ENCODE measurements around the gene UHRF2.
A peak's percentile ranks its signal among the peaks of the same experiment; 100 is the strongest.

The UHRF2 gene

DNA sequence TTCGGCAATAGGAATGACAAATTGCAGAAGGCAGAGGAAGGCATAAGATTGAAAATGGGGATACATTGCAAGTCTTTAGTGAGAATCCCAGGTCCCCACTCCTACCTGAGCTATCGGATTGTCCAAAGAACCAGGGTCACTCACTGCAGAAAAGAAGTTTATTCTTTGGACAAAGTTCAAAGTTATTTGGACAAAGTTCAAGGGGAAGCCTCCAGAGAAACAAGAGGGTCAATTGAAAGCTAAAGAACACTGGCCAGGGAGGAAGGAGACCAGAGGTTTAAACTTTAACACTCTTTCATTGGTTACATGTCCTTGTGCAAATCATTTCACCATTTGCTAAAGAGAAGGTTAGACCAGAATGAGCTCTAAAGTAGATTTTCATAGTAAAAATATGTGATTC is 5.2 kb upstream of the UHRF2 start:
- no peak overlapping the region for H3K4me3 ChIP-seq
- H3K27ac ChIP-seq = no peak overlapping the region

DNA sequence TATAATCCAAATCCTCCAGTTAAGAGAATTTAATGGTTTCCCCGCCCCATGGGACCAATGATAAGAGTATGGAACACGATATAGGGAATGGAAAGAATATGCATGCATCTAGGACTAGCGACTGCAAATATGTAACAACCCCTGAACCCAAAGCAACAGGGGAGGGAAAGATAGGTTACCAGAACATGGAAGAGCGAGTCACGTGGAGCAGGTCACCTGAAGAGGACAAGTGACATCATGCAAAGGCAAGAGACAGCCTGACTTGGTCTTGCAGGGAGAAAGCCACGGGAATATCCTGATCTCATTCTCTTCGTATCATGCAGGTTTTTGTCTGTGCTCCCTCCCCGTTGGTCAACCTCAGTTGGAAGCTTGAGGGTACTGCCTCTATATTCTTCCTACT is 4.7 kb upstream of the UHRF2 start:
- no peaks in the 10 kb centered on the region for H3K36me3 ChIP-seq
- no peak overlapping the region for H3K27ac ChIP-seq
- no peaks in the 10 kb centered on the region for H4K20me1 ChIP-seq
- no peak overlapping the region for H3K4me3 ChIP-seq
- H3K4me1 ChIP-seq = peaks cover 27% of the 10 kb centered on the region
- H3K4me2 ChIP-seq = no peak overlapping the region
- H3K9me3 ChIP-seq = no peaks in the 10 kb centered on the region
- TF ChIP-seq Cebpa-rat (IDR thresholded peaks at IDR 0.05) = no peak
- no peaks in the 10 kb centered on the region for H3K27me3 ChIP-seq
- H3K9ac ChIP-seq = no peak overlapping the region

More for the DNA sequence above, 5.2 kb upstream of the UHRF2 start:
- no peak overlapping the region for H3K4me2 ChIP-seq
- H3K9me3 ChIP-seq = no peaks in the 10 kb centered on the region
- peaks cover 27% of the 10 kb centered on the region for H3K4me1 ChIP-seq
- H3K27me3 ChIP-seq = no peaks in the 10 kb centered on the region
- no peak for TF ChIP-seq Cebpa-rat (IDR thresholded peaks at IDR 0.05)
- no peaks in the 10 kb centered on the region for H3K36me3 ChIP-seq
- H3K9ac ChIP-seq = no peak overlapping the region
- no peaks in the 10 kb centered on the region for H4K20me1 ChIP-seq

- peak overlapping the region; percentile 92 for H3K4me2 ChIP-seq
- no peaks in the 10 kb centered on the region for H3K9me3 ChIP-seq
- no peak overlapping the region for H3K9ac ChIP-seq
- H3K27me3 ChIP-seq = no peaks in the 10 kb centered on the region
- H3K4me3 ChIP-seq = no peak overlapping the region
- no peaks in the 10 kb centered on the region for H3K36me3 ChIP-seq
- peaks cover 27% of the 10 kb centered on the region for H3K4me1 ChIP-seq
- TF ChIP-seq Cebpa-rat (IDR thresholded peaks at IDR 0.05) = no peak
- H3K27ac ChIP-seq = 0 out of 2 replicates have a peak overlapping the region, but pooled peaks have one; percentile 10
- H4K20me1 ChIP-seq = peaks cover 15% of the 10 kb centered on the region
Observed at GRCh38 chr9:6409811-6410210, 3.2 kb upstream of the UHRF2 start.

- Histone ChIP-seq H3K27me3 (no peaks in the 10 kb centered on the region), H3K4me2 (peak overlapping the region; percentile 92), H3K27ac (peak overlapping the region; percentile 10; the same call in 1 of the 2 replicates)
Observed at GRCh38 chr9:6410633-6411032, 2.4 kb upstream of the UHRF2 start.

GRCh38 chr9:6413365-6414246 is 607 bp downstream of the UHRF2 start:
- H3K9me3 ChIP-seq = no peaks in the 10 kb centered on the region
- peak overlapping the region; percentile 95 for H3K4me2 ChIP-seq
- H3K27me3 ChIP-seq = no peaks in the 10 kb centered on the region
- peaks cover 53% of the 10 kb centered on the region for H4K20me1 ChIP-seq
- peak overlapping the region; percentile 100 for H3K27ac ChIP-seq
- peaks cover 25% of the 10 kb centered on the region for H3K36me3 ChIP-seq
- peaks cover 63% of the 10 kb centered on the region for H3K4me1 ChIP-seq
- H3K4me3 ChIP-seq = peak overlapping the region; percentile 100
- peak overlapping the region; percentile 100 for H3K9ac ChIP-seq
- TF ChIP-seq Cebpa-rat (IDR thresholded peaks at IDR 0.05) = no peak

More at GRCh38 chr9:6410633-6411032, 2.4 kb upstream of the UHRF2 start:
- H3K4me3 ChIP-seq = no peak overlapping the region
- H3K9me3 ChIP-seq = no peaks in the 10 kb centered on the region
- peaks cover 5% of the 10 kb centered on the region; the same call in 1 of the 2 replicates for H3K36me3 ChIP-seq
- no peak for TF ChIP-seq Cebpa-rat (IDR thresholded peaks at IDR 0.05)
- H4K20me1 ChIP-seq = peaks cover 23% of the 10 kb centered on the region
- H3K4me1 ChIP-seq = peaks cover 33% of the 10 kb centered on the region
- no peak overlapping the region for H3K9ac ChIP-seq

DNA sequence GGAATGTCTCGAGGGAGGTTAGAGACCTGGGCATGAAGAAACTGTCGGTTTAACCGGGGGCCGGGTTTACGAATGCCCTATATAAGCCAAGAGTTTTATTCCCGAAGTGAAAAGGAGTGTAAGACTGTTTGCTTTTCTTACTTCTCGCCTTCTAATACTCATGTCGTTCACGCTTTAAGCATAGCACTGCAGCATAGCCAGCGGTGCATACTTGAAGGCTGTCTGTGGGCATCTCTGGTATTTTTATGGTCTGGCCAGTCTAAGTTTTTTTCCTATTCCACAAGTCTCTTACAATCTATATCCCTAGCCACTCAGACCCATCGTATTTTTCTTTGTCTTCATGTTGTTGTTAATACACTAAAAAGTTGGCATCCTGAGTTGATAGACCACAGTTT is 1.2 kb downstream of the UHRF2 start:
- peaks cover 25% of the 10 kb centered on the region for H3K36me3 ChIP-seq
- TF ChIP-seq Cebpa-rat (IDR thresholded peaks at IDR 0.05) = no peak
- peak overlapping the region; percentile 100 for H3K4me3 ChIP-seq
- H4K20me1 ChIP-seq = peaks cover 59% of the 10 kb centered on the region
- peak overlapping the region; percentile 95 for H3K4me2 ChIP-seq
- H3K27ac ChIP-seq = peak overlapping the region; percentile 100
- no peaks in the 10 kb centered on the region for H3K27me3 ChIP-seq
- peak overlapping the region; percentile 100 for H3K9ac ChIP-seq
- peaks cover 69% of the 10 kb centered on the region for H3K4me1 ChIP-seq
- H3K9me3 ChIP-seq = no peaks in the 10 kb centered on the region

- TF ChIP-seq Cebpa-rat (IDR thresholded peaks at IDR 0.05) = no peak
- peak overlapping the region; percentile 100 for H3K4me3 ChIP-seq
- H3K27ac ChIP-seq = peak overlapping the region; percentile 100
- peaks cover 65% of the 10 kb centered on the region for H3K4me1 ChIP-seq
- peaks cover 69% of the 10 kb centered on the region for H4K20me1 ChIP-seq
- no peaks in the 10 kb centered on the region for H3K9me3 ChIP-seq
- H3K4me2 ChIP-seq = peak overlapping the region; percentile 95
- no peaks in the 10 kb centered on the region for H3K27me3 ChIP-seq
- H3K9ac ChIP-seq = peak overlapping the region; percentile 100
- peaks cover 31% of the 10 kb centered on the region for H3K36me3 ChIP-seq
Observed at GRCh38 chr9:6415266-6415665, 2.3 kb downstream of the UHRF2 start.

- Histone ChIP-seq H3K9me3 (no peaks in the 10 kb centered on the region), H3K4me2 (peak overlapping the region; percentile 65), H3K27ac (no peak overlapping the region), H3K4me1 (peaks cover 49% of the 10 kb centered on the region), H3K36me3 (peaks cover 44% of the 10 kb centered on the region), H4K20me1 (peaks cover 88% of the 10 kb centered on the region), H3K27me3 (no peaks in the 10 kb centered on the region), H3K4me3 (no peak overlapping the region), H3K9ac (0 out of 2 replicates have a peak overlapping the region, but pooled peaks have one; percentile 2)
- TF ChIP-seq Cebpa-rat (IDR thresholded peaks at IDR 0.05) = no peak
Observed at GRCh38 chr9:6417186-6417585, 4.2 kb downstream of the UHRF2 start.

DNA sequence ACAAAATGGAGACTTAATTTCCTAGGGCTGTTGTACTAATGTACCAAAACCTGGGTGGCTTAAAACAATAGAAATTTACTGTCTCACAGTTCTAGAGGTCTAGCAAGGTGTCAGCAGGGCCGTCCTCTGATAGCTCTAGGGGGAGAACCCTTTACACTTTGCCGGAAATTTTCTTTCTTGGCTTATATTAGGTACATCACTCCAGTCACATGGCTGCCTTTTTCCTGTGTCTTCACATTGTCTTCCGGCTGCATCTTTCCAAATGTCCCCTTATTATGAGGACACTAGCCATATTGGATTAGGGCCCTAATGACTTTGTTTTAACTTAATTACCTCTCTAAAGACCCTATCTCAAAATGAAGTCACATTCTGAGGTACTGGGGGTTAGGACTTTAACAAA is 5.8 kb downstream of the UHRF2 start:
- Histone ChIP-seq H3K4me2 (peak overlapping the region; percentile 65), H4K20me1 (peaks cover 100% of the 10 kb centered on the region), H3K4me1 (peaks cover 47% of the 10 kb centered on the region), H3K9me3 (no peaks in the 10 kb centered on the region), H3K9ac (no peak overlapping the region), H3K27ac (no peak overlapping the region), H3K36me3 (peaks cover 53% of the 10 kb centered on the region), H3K27me3 (no peaks in the 10 kb centered on the region), H3K4me3 (no peak overlapping the region)
- TF ChIP-seq Cebpa-rat (IDR thresholded peaks at IDR 0.05) = no peak

DNA sequence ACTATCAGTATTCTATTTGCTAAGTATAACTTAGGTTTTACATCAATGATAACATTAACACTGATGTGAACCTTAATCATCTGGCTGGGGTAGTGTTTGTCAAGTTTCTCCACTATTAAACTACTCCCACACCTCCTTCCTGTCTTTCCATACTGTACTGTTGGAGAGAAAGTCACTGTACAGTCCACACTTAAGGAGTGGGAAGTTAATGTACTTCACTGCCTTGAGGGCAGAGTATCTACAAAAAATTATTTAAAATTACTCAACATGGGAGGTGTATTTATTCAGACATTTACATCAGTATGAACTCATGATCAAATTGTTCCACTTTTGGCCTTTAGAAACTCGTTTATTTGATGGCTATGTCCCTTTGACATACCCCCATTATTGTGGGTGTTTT is 11.9 kb downstream of the UHRF2 start:
- no peak overlapping the region for H3K27ac ChIP-seq
- H3K36me3 ChIP-seq = peaks cover 77% of the 10 kb centered on the region
- no peak overlapping the region for H3K4me2 ChIP-seq
- no peaks in the 10 kb centered on the region for H3K27me3 ChIP-seq
- peaks cover 100% of the 10 kb centered on the region for H4K20me1 ChIP-seq
- no peak overlapping the region for H3K4me3 ChIP-seq
- peaks cover 42% of the 10 kb centered on the region for H3K4me1 ChIP-seq
- no peak overlapping the region for H3K9ac ChIP-seq
- H3K9me3 ChIP-seq = no peaks in the 10 kb centered on the region
- no peak for TF ChIP-seq Cebpa-rat (IDR thresholded peaks at IDR 0.05)
